ENCODE measurements around the gene PMM2.

- TF ChIP-seq CTCF (IDR thresholded peaks at IDR 0.05; ENCODE audit: borderline replicate concordance, extremely low read depth, low read length, poor library complexity, severe bottlenecking) (no peak), EZH2 (IDR thresholded peaks at IDR 0.05; ENCODE audit: borderline replicate concordance, low read depth, low read length, severe bottlenecking) (no peak)
Measured at GRCh38 chr16:8764525-8765250, 33.0 kb upstream of the PMM2 start.
